ENCODE measurements around the gene FCGR3A. TPM values are rescaled to one million over a fixed set of nuclear protein-coding genes. Genes with fewer than 3 reads are reported as not detected.
"Not testable (repeated sequence)": the region's sequence is repeated elsewhere in the genome, so short reads cannot be mapped to it uniquely, and the experiment has no call there.

FCGR3A gene
- total RNA-seq, 1 donor from 2014 or later: 112 TPM

DNA sequence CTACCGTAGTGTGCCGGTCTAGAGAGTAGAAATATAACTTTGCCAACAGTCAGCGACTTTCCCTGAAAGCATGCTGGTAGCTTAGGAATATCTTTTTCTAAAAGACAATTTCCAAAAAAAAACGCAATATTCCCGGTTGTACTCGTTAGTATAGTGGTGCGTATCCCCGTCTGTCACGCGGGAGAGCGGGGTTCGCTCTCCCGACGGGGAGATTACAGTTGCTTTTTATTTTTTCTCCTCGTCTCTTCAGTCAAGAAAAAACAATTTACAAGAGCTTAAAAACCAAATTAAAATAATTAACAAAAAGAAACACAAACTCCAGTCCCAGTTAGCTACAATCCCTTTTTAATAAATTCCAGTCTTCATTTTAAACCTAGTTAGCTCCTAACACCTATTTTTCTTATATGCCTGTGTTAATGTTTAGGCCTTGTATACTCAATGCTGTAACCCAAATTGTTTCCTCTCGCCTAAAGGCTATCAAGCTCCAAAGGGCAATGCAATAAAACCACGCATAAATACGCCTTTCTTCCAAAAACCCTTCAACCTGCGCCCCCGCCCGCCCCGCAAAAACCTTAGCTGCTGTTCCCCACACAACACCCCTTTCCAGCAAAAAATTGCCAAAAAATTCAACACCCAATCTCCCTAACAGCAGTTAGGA lies 17.5 kb downstream of the FCGR3A start:
- DNase-seq (no peak), ATAC-seq (no peak)
- Histone ChIP-seq H3K4me1 (peaks cover 7% of the 10 kb centered on the region), H3K27ac (peak overlapping the region; percentile 36), H3K27me3 (no peaks in the 10 kb centered on the region), H3K4me3 (peak overlapping the region; percentile 70), H3K9me3 (no peaks in the 10 kb centered on the region), H3K36me3 (no peaks in the 10 kb centered on the region)
- TF ChIP-seq, protein P1, sequence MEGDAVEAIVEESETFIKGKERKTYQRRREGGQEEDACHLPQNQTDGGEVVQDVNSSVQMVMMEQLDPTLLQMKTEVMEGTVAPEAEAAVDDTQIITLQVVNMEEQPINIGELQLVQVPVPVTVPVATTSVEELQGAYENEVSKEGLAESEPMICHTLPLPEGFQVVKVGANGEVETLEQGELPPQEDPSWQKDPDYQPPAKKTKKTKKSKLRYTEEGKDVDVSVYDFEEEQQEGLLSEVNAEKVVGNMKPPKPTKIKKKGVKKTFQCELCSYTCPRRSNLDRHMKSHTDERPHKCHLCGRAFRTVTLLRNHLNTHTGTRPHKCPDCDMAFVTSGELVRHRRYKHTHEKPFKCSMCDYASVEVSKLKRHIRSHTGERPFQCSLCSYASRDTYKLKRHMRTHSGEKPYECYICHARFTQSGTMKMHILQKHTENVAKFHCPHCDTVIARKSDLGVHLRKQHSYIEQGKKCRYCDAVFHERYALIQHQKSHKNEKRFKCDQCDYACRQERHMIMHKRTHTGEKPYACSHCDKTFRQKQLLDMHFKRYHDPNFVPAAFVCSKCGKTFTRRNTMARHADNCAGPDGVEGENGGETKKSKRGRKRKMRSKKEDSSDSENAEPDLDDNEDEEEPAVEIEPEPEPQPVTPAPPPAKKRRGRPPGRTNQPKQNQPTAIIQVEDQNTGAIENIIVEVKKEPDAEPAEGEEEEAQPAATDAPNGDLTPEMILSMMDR (IDR thresholded peaks at IDR 0.05): no peak
- intact Hi-C loops (cut with DNase I): no loop called here

DNA sequence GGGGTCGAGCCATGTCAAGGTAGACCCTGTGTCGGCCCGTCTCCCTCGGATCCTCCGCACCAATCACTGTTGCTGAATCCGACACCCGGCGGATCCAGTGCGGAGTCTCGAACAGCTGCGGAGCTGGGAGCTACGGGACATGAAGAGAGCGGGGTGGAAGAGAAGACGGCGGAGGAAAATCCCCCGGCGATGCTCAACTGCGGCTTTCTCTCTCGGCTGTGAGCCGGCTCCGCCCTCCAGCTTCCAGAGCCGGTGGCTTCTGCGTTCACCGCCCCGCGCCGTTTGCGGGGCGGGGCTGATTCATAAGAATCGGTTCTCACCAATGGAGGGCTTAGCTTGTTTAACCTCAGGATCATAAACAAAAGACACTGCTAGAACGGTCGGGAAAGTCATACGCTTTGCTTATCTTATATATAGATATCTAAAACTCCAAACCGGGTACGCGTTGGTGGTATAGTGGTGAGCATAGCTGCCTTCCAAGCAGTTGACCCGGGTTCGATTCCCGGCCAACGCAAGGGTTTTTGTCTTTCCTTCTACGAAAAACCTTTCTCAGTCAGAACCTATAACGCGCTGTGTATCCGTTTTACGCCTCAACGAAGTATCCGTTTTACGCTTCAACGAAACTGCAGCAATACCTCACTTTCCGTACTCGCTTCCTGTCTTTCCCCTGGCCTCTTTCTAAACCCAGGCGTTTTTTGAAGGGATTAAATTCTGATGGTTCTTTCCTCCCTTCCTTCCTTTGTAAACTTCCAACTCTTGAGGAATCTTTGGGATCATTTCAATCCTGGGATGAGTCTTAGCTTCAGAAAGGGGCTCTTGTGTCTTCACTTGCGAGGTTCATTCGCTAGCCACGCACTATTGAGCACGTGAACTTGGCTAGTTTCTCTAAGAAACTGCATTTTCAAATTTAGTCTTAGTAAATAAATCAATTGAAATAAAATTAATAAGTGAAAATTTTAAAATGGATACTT lies 18.7 kb downstream of the FCGR3A start:
- H3K36me3 ChIP-seq; intact Hi-C loops (cut with DNase I); H3K4me1 ChIP-seq; H3K9me3 ChIP-seq; H3K27me3 ChIP-seq: not testable (repeated sequence)
- H3K4me3 ChIP-seq: peak overlapping the region; percentile 70
- peak; percentile 90 for DNase-seq
- peak overlapping the region; percentile 85 for H3K27ac ChIP-seq
- ATAC-seq: peak; percentile 84

DNA sequence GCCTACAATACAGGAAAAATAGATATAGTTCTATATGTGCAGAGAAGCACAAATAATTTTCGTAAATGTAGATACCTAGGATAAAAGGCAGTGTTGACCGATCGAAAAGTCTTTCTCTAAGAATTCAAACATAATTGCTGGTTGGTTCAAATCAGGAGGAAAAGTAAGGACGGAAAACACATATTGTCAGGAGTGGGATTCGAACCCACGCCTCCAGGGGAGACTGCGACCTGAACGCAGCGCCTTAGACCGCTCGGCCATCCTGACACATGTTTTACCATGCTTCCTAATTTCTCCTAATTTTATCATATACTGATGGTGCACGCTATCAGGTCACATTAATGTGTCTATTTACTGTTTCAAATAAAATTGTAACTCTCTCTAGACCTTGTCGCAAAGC lies 19.5 kb downstream of the FCGR3A start:
- H3K4me1 ChIP-seq; intact Hi-C loops (cut with DNase I); H3K36me3 ChIP-seq; H3K27me3 ChIP-seq; H3K9me3 ChIP-seq: not testable (repeated sequence)
- peak overlapping the region; percentile 70 for H3K4me3 ChIP-seq
- H3K27ac ChIP-seq: peak overlapping the region; percentile 85
- DNase-seq: peak; percentile 69
- peak; percentile 64 for ATAC-seq

DNA sequence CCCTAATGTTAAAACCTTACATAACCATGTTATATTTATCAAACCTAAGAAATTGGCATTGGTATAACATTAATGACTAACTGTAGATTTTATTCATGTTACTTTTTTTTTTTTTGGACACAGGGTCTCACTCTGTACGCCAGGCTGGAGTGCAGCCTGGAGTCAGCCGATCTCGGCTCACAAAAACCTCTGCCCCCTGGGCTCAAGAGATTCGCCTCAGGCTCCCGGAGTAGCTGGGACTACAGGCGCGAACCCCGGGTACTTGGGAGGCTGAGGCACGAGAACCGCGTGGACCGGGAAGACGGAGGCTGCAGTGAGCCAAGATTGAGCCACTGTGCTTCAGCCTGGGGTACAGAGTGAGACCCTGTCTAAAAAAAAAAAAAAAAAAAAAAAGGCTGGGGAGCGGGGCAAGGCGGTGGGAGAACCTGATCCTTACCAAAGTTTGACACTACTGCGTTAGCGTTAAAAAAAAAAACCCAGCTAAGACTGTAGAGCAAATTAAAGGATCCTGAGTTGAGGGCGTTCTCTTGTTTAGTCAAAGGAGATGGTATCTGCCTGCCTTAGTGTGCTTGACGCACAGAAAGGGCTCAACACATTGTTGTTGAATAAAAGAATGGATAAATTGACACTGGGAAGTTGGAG lies 20.0 kb downstream of the FCGR3A start:
- peaks cover 10% of the 10 kb centered on the region for H3K4me1 ChIP-seq
- intact Hi-C loops (cut with DNase I); ATAC-seq; DNase-seq; H3K27me3 ChIP-seq; H3K36me3 ChIP-seq; H3K9me3 ChIP-seq: not testable (repeated sequence)
- H3K4me3 ChIP-seq: peak overlapping the region; percentile 70
- H3K27ac ChIP-seq: peak overlapping the region; percentile 85

DNA sequence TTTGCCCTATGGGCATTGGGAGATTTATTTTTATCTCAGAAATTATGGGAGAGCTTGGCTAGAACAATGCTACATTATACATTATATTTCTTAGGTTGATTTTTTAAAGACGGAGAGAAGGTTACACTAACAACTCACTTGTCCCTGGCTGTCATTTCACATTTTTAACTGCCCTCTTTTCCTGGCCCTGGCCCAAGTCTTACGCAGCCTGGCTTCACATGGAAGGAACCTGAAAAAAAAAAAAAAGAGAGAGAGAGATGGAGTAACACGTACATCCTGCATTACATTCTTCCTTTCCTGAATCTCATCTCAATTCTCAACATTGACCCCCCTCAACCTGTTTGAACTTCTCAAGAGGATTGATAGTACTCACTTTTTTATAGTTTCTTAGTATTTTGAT lies 21.1 kb downstream of the FCGR3A start:
- peaks cover 10% of the 10 kb centered on the region for H3K4me1 ChIP-seq
- H3K4me3 ChIP-seq; H3K36me3 ChIP-seq; ATAC-seq; H3K9me3 ChIP-seq; intact Hi-C loops (cut with DNase I); H3K27me3 ChIP-seq; H3K27ac ChIP-seq: not testable (repeated sequence)
- DNase-seq: peak; percentile 75

DNA sequence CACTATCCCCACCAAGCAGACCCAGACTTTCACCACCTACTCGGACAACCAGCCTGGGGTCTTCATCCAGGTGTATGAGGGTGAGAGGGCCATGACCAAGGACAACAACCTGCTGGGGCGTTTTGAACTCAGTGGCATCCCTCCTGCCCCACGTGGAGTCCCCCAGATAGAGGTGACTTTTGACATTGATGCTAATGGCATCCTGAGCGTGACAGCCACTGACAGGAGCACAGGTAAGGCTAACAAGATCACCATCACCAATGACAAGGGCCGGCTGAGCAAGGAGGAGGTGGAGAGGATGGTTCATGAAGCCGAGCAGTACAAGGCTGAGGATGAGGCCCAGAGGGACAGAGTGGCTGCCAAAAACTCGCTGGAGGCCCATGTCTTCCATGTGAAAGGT lies 23.7 kb downstream of the FCGR3A start:
- H3K27me3 ChIP-seq; H3K9me3 ChIP-seq; H3K27ac ChIP-seq; ATAC-seq; DNase-seq; intact Hi-C loops (cut with DNase I); H3K36me3 ChIP-seq; H3K4me3 ChIP-seq; H3K4me1 ChIP-seq: not testable (repeated sequence)

DNA sequence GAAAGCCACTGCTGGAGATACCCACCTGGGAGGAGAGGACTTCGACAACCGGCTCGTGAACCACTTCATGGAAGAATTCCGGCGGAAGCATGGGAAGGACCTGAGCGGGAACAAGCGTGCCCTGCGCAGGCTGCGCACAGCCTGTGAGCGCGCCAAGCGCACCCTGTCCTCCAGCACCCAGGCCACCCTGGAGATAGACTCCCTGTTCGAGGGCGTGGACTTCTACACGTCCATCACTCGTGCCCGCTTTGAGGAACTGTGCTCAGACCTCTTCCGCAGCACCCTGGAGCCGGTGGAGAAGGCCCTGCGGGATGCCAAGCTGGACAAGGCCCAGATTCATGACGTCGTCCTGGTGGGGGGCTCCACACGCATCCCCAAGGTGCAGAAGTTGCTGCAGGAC lies 24.3 kb downstream of the FCGR3A start:
- DNase-seq; intact Hi-C loops (cut with DNase I); H3K27ac ChIP-seq; H3K36me3 ChIP-seq; H3K27me3 ChIP-seq; H3K9me3 ChIP-seq; H3K4me1 ChIP-seq: not testable (repeated sequence)
- ATAC-seq: peak; percentile 55
- peak overlapping the region; percentile 77 for H3K4me3 ChIP-seq

DNA sequence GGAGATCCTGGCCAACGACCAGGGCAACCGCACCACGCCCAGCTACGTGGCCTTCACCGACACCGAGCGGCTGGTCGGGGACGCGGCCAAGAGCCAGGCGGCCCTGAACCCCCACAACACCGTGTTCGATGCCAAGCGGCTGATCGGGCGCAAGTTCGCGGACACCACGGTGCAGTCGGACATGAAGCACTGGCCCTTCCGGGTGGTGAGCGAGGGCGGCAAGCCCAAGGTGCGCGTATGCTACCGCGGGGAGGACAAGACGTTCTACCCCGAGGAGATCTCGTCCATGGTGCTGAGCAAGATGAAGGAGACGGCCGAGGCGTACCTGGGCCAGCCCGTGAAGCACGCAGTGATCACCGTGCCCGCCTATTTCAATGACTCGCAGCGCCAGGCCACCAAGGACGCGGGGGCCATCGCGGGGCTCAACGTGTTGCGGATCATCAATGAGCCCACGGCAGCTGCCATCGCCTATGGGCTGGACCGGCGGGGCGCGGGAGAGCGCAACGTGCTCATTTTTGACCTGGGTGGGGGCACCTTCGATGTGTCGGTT lies 24.8 kb downstream of the FCGR3A start:
- H3K4me1 ChIP-seq; intact Hi-C loops (cut with DNase I); H3K9me3 ChIP-seq; DNase-seq; H3K27me3 ChIP-seq; H3K36me3 ChIP-seq: not testable (repeated sequence)
- peak; percentile 66 for ATAC-seq
- H3K4me3 ChIP-seq: peak overlapping the region; percentile 77
- peak overlapping the region; percentile 30 for H3K27ac ChIP-seq

DNA sequence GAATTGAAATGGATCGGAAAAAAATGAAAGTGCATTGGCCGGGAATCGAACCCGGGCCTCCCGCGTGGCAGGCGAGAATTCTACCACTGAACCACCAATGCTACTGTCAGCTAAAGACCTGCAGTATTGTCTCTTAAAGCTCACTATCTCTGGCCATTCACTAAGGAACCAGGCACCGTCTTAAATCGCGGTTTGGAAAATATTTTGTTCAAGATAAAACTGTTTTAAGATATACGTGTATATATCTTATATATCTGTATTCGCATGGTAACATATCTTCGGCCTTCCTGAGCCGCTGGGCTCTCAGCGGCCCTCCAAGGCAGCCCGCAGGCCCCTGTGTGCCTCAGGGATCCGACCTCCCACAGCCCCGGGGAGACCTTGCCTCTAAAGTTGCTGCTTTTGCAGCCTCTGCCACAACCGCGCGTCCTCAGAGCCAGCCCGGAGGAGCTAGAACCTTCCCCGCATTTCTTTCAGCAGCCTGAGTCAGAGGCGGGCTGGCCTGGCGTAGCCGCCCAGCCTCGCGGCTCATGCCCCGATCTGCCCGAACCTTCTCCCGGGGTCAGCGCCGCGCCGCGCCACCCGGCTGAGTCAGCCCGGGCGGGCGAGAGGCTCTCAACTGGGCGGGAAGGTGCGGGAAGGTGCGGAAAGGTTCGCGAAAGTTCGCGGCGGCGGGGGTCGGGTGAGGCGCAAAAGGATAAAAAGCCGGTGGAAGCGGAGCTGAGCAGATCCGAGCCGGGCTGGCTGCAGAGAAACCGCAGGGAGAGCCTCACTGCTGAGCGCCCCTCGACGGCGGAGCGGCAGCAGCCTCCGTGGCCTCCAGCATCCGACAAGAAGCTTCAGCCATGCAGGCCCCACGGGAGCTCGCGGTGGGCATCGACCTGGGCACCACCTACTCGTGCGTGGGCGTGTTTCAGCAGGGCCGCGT lies 25.5 kb downstream of the FCGR3A start, which contains the start of gene HSPA6:
TSS of gene HSPA6 (plus strand) at position 724 of the 925 bp plus-strand sequence. CDS start at position 843, 119 bp downstream.
- H3K27me3 ChIP-seq; H3K4me1 ChIP-seq; intact Hi-C loops (cut with DNase I); H3K9me3 ChIP-seq; H3K36me3 ChIP-seq: not testable (repeated sequence)
- Histone ChIP-seq H3K27ac (peak within 1 kb of the TSS; percentile 85), H3K4me3 (peak within 1 kb of the TSS; percentile 77)
- DNase-seq: peak; percentile 85
- ATAC-seq: peak; percentile 76

DNA sequence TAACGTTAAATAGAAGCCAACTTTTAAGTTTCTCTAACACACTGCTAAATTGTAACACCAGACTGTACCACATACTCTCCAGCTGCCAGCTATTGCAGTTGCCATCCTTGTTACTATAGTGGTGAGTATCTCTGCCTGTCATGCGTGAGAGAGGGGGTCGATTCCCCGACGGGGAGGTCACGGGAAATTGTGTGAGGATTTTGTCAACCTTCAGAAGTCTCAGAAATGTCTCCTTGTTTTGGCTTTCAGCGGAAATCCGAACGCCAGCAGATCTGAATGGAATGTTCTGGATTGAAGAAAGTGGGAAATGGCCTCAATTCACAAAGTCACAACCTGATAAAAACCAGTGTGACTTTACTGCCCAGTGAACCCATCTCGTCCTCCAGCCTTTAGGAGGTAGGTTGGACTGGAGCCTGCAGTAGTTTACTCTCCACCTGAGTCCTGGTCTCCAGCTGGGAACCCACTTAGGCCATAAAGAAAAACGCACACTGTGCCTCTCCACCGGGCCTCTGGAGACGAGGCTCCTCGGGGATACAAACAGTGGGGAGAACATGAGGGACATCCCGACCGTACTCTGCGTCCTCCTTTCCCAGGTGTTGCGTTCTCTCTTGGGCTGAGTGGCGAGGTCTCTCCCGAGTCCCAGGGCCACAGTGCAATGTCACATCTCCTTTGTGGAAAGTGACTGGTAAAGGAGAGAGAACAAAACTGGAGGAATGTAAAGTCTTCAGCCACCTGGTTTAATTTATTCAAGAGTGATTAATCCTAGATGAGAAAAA lies 26.4 kb downstream of the FCGR3A start:
- intact Hi-C loops (cut with DNase I); ATAC-seq; DNase-seq; H3K36me3 ChIP-seq; H3K27ac ChIP-seq; H3K4me1 ChIP-seq; H3K27me3 ChIP-seq; H3K9me3 ChIP-seq: not testable (repeated sequence)
- H3K4me3 ChIP-seq: peak overlapping the region; percentile 77

DNA sequence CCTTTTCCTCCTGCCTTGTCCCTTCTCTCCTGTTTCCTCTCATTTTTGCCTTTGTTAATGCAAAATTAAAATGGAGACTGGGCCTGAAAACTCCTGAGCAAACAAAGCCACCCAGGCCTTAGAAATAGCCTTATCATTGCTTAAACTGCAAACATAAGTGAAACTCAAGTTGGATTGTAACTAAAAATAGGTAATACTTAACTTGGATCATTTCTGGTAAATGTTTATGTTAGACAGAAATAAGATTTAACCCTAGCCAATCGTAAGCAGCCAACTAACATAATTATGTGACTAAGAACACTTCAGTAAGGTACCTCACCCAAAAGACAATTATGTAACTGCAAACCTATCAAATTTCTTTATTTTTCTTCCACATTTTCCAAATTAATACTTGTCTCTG lies 35.7 kb downstream of the FCGR3A start:
- Histone ChIP-seq H3K4me1 (peaks cover 24% of the 10 kb centered on the region), H3K27ac (peak overlapping the region; percentile 72)
- ATAC-seq; H3K9me3 ChIP-seq; H3K36me3 ChIP-seq; H3K27me3 ChIP-seq; DNase-seq; intact Hi-C loops (cut with DNase I); H3K4me3 ChIP-seq: not testable (repeated sequence)
